ENCODE results near the gene TMCO4. TPM values are rescaled to one million over a fixed set of nuclear protein-coding genes. Genes with fewer than 3 reads are reported as not detected.

Gene TMCO4
- total RNA-seq, 1 donor: 25.3 TPM

GRCh38 chr1:19750882-19751276 is 48.8 kb downstream of the TMCO4 start:
- no peak for DNase-seq (ENCODE audit: low read depth in 2 of 3, low spot score in 2 of 3)

- DNase-seq (ENCODE audit: low read depth in 2 of 3, low spot score in 2 of 3): no peak
Measured at GRCh38 chr1:19750101-19750881, 49.4 kb downstream of the TMCO4 start.

GRCh38 chr1:19749685-19750084 is 50.0 kb downstream of the TMCO4 start:
- DNase-seq (ENCODE audit: low read depth in 2 of 3, low spot score in 2 of 3): no peak

- DNase-seq (ENCODE audit: low read depth in 2 of 3, low spot score in 2 of 3): no peak
Measured at GRCh38 chr1:19747761-19748160, 52.0 kb downstream of the TMCO4 start.

- no peak for DNase-seq (ENCODE audit: low read depth in 2 of 3, low spot score in 2 of 3)
Measured at GRCh38 chr1:19744886-19745285, 54.8 kb downstream of the TMCO4 start.

GRCh38 chr1:19744335-19744743 is 55.4 kb downstream of the TMCO4 start:
- no peak for DNase-seq (ENCODE audit: low read depth in 2 of 3, low spot score in 2 of 3)

GRCh38 chr1:19743793-19744192 is 55.9 kb downstream of the TMCO4 start:
- no peak for DNase-seq (ENCODE audit: low read depth in 2 of 3, low spot score in 2 of 3)

- no peak for DNase-seq (ENCODE audit: low read depth in 2 of 3, low spot score in 2 of 3)
Measured at GRCh38 chr1:19743180-19743579, 56.5 kb downstream of the TMCO4 start.

- no peak for DNase-seq (ENCODE audit: low read depth in 2 of 3, low spot score in 2 of 3)
Measured at GRCh38 chr1:19739628-19740027, 60.1 kb downstream of the TMCO4 start.

GRCh38 chr1:19738669-19739068 is 61.0 kb downstream of the TMCO4 start:
- no peak for DNase-seq (ENCODE audit: low read depth in 2 of 3, low spot score in 2 of 3)

GRCh38 chr1:19738076-19738475 is 61.6 kb downstream of the TMCO4 start:
- no peak for DNase-seq (ENCODE audit: low read depth in 2 of 3, low spot score in 2 of 3)

GRCh38 chr1:19737104-19737825 is 62.5 kb downstream of the TMCO4 start:
- DNase-seq (ENCODE audit: low read depth in 2 of 3, low spot score in 2 of 3): no peak

- DNase-seq (ENCODE audit: low read depth in 2 of 3, low spot score in 2 of 3): no peak
Measured at GRCh38 chr1:19735440-19736127, 64.1 kb downstream of the TMCO4 start.

GRCh38 chr1:19734472-19734999 is 65.2 kb downstream of the TMCO4 start:
- no peak for DNase-seq (ENCODE audit: low read depth in 2 of 3, low spot score in 2 of 3)

- no peak for DNase-seq (ENCODE audit: low read depth in 2 of 3, low spot score in 2 of 3)
Measured at GRCh38 chr1:19734056-19734455, 65.7 kb downstream of the TMCO4 start.

- no peak for DNase-seq (ENCODE audit: low read depth in 2 of 3, low spot score in 2 of 3)
Measured at GRCh38 chr1:19733615-19734014, 66.1 kb downstream of the TMCO4 start.

- no peak for DNase-seq (ENCODE audit: low read depth in 2 of 3, low spot score in 2 of 3)
Measured at GRCh38 chr1:19731311-19731821, 68.3 kb downstream of the TMCO4 start.

GRCh38 chr1:19730793-19731192 is 68.9 kb downstream of the TMCO4 start:
- no peak for DNase-seq (ENCODE audit: low read depth in 2 of 3, low spot score in 2 of 3)

GRCh38 chr1:19730232-19730631 is 69.5 kb downstream of the TMCO4 start:
- DNase-seq (ENCODE audit: low read depth in 2 of 3, low spot score in 2 of 3): no peak

- no peak for DNase-seq (ENCODE audit: low read depth in 2 of 3, low spot score in 2 of 3)
Measured at GRCh38 chr1:19728413-19729145, 71.1 kb downstream of the TMCO4 start.
